Measurements from ENCODE around the gene OR4P4.

Gene OR4P4

DNA sequence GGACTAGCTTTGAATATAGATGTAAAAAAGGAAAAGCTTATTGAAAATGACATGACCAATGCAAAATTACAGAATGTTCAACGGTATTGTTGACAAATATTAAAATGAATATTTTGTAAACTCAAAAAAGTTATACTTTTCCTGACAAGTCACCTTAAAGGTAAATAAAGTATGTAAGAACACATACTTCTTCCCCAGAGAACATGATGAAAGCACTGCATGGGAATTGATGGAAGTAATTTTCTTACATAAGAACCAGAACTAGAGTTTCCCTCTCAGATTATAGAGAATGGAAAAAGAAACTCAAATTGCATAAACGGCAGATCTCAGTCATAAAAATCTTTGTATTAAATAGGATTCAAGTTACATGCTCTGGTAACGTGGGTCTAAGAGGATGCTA is at the start of gene OR4P4:
Gene OR4P4 (plus strand): TSS at position 301 of the 400 bp plus-strand sequence.
- no peak for DNase-seq

DNA sequence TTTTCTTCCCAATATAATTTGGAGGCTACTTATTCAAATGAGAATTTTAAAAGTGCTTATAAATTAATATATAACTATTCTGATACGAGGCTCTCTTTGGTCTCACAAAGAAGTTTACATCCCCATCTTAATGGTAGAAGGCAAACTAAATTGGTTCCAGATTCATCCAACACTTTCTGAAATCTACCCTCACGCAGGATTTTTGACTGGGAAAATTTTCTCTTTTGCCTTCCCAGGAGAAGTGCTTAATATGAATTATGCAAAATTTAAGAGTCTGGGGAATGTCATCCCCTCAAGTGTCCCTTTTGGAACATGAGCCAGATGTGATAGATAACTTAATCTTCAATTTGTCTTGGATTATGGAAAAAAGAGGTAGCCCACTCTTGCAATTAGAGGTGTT is 27.4 kb upstream of the OR4P4 start, which contains the start of gene OR4C11:
Gene OR4C11 (minus strand): TSS at position 101 of the 400 bp plus-strand sequence. CDS start 3,272 bp downstream, outside the sequence.
- DNase-seq, result no peak

DNA sequence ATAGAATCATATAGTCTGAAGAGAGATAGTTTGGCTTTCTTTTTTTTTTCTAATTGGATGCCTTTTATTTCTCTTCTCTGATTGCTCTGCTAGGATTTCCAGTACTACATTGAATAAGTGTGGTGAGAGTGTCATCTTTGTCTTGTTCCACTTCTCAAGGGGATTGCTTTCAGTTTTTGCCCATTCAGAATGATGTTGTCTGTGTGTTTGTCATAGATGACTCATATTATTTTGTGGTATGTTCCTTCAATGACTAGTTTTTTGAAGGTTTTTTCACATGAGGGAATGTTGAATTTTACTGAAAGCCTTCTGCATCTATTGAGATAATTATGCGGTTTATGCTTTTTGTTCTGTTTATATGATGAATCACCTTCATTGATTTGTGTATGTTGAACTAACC is 10.4 kb upstream of the OR4P4 start:
- no peak for DNase-seq

DNA sequence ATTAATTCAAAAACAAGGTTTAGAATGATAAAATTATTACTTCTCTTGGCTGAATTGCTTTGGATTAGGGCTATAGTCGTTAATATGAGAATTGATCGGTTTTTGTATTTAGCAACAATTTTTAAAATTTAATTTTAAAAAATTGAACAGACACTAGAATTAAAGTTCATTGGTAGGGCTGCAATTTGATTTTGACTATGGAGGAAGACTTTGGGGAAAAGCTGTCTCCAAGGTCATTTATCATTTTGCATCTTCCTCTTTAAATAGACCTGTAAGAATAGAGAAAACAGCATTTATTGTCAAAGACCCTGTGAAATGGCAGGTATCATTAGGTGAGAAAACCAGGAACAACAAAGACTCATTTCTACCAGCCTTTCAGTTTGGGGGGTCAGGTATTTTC is 13.1 kb downstream of the OR4P4 start, which contains the start of gene OR4S2:
Gene OR4S2 (plus strand): TSS at position 301 of the 400 bp plus-strand sequence. CDS start 2,577 bp downstream, outside the sequence.
- DNase-seq, result no peak

DNA sequence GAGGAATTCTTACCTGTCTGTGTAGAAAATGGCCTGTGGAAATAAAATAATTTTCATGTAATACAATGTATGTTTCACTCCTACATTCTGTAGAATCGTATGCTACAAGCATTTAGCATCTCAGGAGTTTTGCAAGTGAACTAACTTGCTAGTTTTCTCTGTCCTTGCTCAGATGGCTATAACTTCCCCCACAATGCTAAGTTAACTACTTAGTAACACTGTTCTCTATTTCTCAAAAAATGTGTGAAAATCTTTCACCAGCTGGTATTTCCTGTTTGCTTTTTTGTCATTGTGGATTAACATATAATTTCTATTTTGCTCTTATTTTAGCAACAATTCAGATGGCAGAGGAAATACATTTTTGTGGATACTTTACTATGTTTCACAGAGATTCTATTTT is 17.6 kb downstream of the OR4P4 start:
- DNase-seq, result no peak

DNA sequence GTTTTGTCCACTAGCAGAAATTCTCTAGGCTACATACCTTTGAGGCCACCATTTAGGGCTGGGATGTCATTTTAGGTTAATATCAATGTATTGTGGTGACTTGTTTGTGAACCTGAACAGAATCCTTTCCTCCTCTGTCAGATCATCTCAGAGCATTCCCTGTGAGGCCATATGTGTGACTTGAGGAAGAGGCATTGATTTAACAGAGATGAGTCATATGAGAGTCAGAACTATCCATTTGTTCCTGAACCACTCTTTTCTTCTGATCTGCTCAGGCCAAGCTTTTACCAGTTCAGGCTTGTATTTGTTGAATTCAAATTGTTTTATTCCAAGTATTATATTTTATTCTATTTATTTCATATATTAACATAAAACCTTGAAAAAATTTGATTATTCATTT is 20.2 kb downstream of the OR4P4 start:
- DNase-seq, result no peak

DNA sequence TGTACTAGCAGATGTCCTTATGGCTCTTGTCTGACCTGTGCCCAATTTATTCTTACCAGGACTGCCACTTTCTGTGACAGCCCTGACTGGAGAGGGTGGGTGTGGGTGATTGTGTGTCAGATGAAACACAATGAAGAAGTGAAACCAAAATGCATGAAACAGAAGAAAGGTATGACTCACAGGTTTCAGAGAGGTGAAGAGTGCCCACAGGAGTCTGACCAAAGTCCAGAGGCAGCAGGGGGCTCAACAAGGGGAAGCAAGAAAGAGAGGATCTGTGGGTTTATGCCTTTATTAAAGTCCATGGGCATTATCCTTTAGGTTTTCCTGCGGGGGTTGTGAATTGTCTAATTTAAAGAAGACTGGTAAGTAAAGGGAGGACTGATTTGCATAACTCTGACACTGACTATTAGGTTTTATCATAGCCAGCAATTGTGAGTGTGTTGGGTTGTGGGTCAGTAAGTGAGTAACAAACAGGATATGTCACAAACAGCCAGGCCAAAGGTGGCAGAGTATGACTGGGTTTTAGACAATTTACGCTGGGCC is 23.2 kb downstream of the OR4P4 start:
- DNase-seq, result no peak

DNA sequence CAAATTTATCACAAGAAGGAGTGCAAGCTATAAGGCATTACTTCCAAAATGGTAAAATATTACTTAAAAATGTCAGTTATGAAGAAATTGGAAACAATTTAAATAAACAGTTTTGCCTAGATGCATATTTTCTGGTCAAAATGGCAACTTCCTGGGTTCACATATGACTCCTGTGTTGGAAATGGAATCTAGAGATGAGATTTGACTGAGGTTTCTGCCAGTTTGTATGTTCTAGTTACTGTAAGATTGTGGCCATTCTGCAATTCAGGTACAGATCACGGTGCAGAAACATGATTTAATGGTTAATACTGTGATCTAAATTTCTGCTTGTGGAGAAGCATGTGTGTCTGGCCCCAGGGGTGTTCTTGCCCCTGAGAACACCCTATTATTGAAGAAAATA is 23.7 kb downstream of the OR4P4 start:
- no peak for DNase-seq

DNA sequence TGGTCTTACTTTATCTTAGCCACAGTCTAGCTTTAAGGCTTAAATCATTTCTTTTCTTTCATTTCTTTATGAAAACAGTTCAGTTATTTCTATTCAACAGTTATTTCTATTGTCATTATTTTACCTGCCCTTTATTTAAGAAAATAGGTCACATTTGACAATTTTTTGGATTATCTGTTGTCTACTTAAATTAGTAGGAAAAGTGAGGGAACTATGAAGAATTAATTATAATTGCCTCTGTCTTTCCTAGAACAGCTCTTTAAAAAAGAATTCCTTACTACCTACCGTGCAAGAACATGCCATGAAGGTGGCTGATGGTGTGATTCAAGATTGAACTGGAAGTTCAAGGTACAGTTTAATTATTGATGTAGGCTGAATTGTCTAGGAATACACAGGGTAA is 27.0 kb downstream of the OR4P4 start, which contains the start of gene OR4C6:
Gene OR4C6 (plus strand): TSS at position 301 of the 400 bp plus-strand sequence. CDS start 2,966 bp downstream, outside the sequence.
- DNase-seq, result no peak

DNA sequence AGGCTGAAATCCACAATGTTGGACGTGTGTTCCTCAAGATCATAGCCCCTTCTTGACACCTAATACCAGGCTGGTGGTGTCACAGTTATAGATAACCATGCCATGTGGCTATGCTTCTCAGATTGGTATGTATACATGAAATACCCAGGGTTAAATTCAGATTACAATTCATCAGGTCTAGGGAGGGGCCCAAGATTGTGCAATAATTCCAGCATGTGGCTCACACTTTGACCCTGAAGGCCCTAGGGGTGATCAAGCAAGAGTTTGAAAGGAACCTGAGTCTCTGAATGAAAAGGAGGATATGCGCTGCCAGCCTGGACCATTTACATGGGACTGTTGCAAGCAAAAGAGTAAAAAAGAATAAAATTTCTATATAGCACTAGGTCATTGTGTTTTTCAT is 34.5 kb downstream of the OR4P4 start:
- DNase-seq, result no peak

DNA sequence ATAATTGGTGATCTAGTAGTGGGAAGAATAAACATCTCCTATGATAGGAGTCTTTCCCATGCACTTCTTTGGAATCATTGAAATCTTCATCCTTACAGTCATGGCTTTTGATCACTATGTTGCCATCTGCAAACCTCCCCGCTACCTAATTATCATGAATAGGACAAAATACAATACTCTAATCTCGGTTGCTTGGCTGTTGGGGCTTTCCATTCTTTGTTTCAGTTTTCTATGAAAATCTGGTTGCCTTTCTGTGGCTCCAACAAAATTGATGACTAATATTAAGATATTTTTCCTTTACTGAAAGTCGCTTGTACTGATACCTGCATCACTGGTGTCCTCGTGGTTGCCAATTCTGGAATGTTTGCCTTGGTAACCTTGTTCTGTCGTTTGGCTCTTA is 38.9 kb downstream of the OR4P4 start:
- DNase-seq, result no peak
